Neural cell (in vitro differentiated cells): ENCODE measurements around the gene ATXN7L1. TPM values are rescaled to one million over a fixed set of nuclear protein-coding genes. Genes with fewer than 3 reads are reported as not detected.

Experiments used
- H2AFZ ChIP-seq: fragments of 200-600, 300-800 bp; sonication (generic), shearing (Covaris generic); 2 replicates; pipeline ENCODE4 v1.6.0; 2014; ENCODE audit warnings: low read depth, mild to moderate bottlenecking, antibody characterized with exemption, low read length, moderate library complexity
- H3F3A ChIP-seq: fragments of 200-600 bp; shearing (Covaris generic); 2 replicates; pipeline ENCODE4 v1.6.1; 2016; ENCODE audit warnings: mild to moderate bottlenecking, moderate library complexity, mixed read lengths, antibody characterized with exemption, low read length; ENCODE audit not compliant: insufficient read depth, poor library complexity, severe bottlenecking
- H3K27ac ChIP-seq: fragments of 200-600, 300-800 bp; sonication (generic), shearing (Covaris generic); 2 replicates; pipeline ENCODE4 v1.5.1; 2014; ENCODE audit warnings: mild to moderate bottlenecking, low read length, moderate library complexity
- H3K27me3 ChIP-seq: fragments of 300-800, 200-600 bp; sonication (generic), shearing (Covaris generic); 2 replicates; pipeline ENCODE4 v1.6.0; 2014; ENCODE audit warnings: mild to moderate bottlenecking, low read depth, low read length, moderate library complexity; ENCODE audit not compliant: insufficient read depth
- H3K36me3 ChIP-seq: fragments of 300-800, 200-600 bp; sonication (generic), shearing (Covaris generic); 2 replicates; pipeline ENCODE4 v1.5.1; 2014; ENCODE audit warnings: mild to moderate bottlenecking, antibody characterized with exemption, low read length, moderate library complexity; ENCODE audit not compliant: insufficient read depth
- H3K4me2 ChIP-seq: fragments of 300-800, 200-600 bp; sonication (generic), shearing (Covaris generic); 2 replicates; pipeline ENCODE4 v1.6.0; 2014; ENCODE audit warnings: mild to moderate bottlenecking, low read length
- H3K4me3 ChIP-seq: fragments of 300-800, 200-600 bp; sonication (generic), shearing (Covaris generic); 2 replicates; pipeline ENCODE4 v1.5.1; 2014; ENCODE audit warnings: mild to moderate bottlenecking, low read length, moderate library complexity
- H3K79me2 ChIP-seq: fragments of 200-600 bp; shearing (Covaris generic); replicated peaks from 2 replicates; pipeline ENCODE4 v1.6.0; 2014; ENCODE audit warnings: mild to moderate bottlenecking, low read length, moderate library complexity; ENCODE audit not compliant: insufficient read depth
- H3K9ac ChIP-seq: fragments of 300-800, 200-600 bp; sonication (generic), shearing (Covaris generic); 2 replicates; pipeline ENCODE4 v1.6.1; 2016; ENCODE audit warnings: mild to moderate bottlenecking, low read length, mixed read lengths
- H3K9me2 ChIP-seq: fragments of 200-600 bp; shearing (Covaris generic); 2 replicates; pipeline ENCODE4 v1.6.1; 2016; ENCODE audit warnings: mild to moderate bottlenecking, low read length, mixed read lengths; ENCODE audit not compliant: insufficient read depth
- H3K9me3 ChIP-seq: fragments of 200-600, 300-800 bp; sonication (generic), shearing (Covaris generic); 2 replicates; pipeline ENCODE4 v1.6.1; 2016; ENCODE audit warnings: mild to moderate bottlenecking, mixed run types, low read length, moderate library complexity, mixed read lengths
- H4K20me1 ChIP-seq: fragments of 200-600 bp; shearing (Covaris generic); 2 replicates; pipeline ENCODE4 v1.6.1; 2016; ENCODE audit warnings: mild to moderate bottlenecking, mixed run types; ENCODE audit not compliant: insufficient read depth
- EP300 ChIP-seq: fragments of 450-650 bp; conservative IDR thresholded peaks from 2 replicates; pipeline ENCODE4 v1.6.1; 2014; ENCODE audit warnings: antibody characterized with exemption, mild to moderate bottlenecking, moderate library complexity; ENCODE audit not compliant: poor library complexity, severe bottlenecking
- EZH2 ChIP-seq: fragments of 200-600, 300-800 bp; shearing (Covaris generic), sonication (generic); IDR thresholded peaks from 2 replicates; pipeline ENCODE4 v1.6.1; 2014; ENCODE audit warnings: antibody characterized with exemption, low read length, borderline replicate concordance, mild to moderate bottlenecking; ENCODE audit not compliant: insufficient read depth, poor library complexity, severe bottlenecking
- MXI1 ChIP-seq: fragments of 450-650 bp; conservative IDR thresholded peaks from 2 replicates; pipeline ENCODE4 v1.6.1; 2014; ENCODE audit warnings: antibody characterized with exemption, mild to moderate bottlenecking; ENCODE audit not compliant: poor library complexity, severe bottlenecking
- POLR2AphosphoS5 ChIP-seq: IDR thresholded peaks from 2 replicates; pipeline ENCODE4 v1.6.1; 2012
- RAD21 ChIP-seq: fragments of 450-650 bp; conservative IDR thresholded peaks from 2 replicates; pipeline ENCODE4 v1.6.1; 2014; ENCODE audit warnings: antibody characterized with exemption, mild to moderate bottlenecking, moderate library complexity
- SMC3 ChIP-seq: fragments of 450-650 bp; conservative IDR thresholded peaks from 2 replicates; pipeline ENCODE4 v1.6.1; 2014; ENCODE audit warnings: antibody characterized with exemption, mild to moderate bottlenecking, moderate library complexity; ENCODE audit not compliant: poor library complexity
- TAF1 ChIP-seq: IDR thresholded peaks from 2 replicates; pipeline ENCODE4 v1.6.1; 2012; ENCODE audit warnings: low read depth
- polyA plus RNA-seq: library from polyadenylated mRNA; depleted of rRNA; stranded (reverse); fragments of >200 nt; gene quantifications from 2 replicates; pipeline ENCODE4 v1.2.3, GENCODE V29; 2014
- TF ChIP-seq, protein P1 (sequence below): fragments of 450-650 bp; IDR thresholded peaks from 2 replicates; pipeline ENCODE4 v1.5.1; 2014; ENCODE audit warnings: antibody characterized with exemption, mild to moderate bottlenecking, moderate library complexity; ENCODE audit not compliant: poor library complexity, severe bottlenecking
- TF ChIP-seq, protein P2 (sequence below): IDR thresholded peaks from 2 replicates; pipeline ENCODE4 v1.6.1; 2012; ENCODE audit warnings: borderline replicate concordance

The ATXN7L1 gene
- polyA plus RNA-seq, 1 donor from 2014 or later: 4.3 TPM

DNA sequence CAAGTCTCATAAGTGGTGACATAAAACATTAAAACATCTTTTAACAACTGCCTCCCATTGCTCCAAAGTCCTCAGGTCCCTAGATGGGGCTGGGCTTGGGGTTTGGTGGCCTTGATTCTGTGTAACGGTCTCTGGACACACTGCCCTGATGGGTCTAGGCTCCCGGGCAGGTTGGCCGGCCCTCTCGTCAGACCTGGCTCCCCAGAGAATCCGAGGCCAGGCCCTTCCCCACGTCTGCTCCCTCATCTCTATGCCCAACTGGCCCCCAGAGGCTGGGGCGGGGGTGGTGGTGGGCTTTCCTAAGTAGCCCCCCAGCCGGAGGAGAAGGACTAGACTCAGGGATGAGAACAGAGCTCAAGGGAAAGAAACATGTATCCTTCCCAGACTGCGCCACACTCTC lies 263.6 kb downstream of the ATXN7L1 start:
- H3K4me3 ChIP-seq: no peak overlapping the region
- H2AFZ ChIP-seq: no peak overlapping the region
- H3K27me3 ChIP-seq: no peaks in the 10 kb centered on the region
- H3K9me3 ChIP-seq: no peaks in the 10 kb centered on the region
- no peak overlapping the region for H3K9ac ChIP-seq
- no peak overlapping the region for H3K27ac ChIP-seq
- no peaks in the 10 kb centered on the region for H3K79me2 ChIP-seq
- H3F3A ChIP-seq: no peaks in the 10 kb centered on the region
- TF ChIP-seq EZH2: no peak
- no peak for TF ChIP-seq TAF1
- H3K9me2 ChIP-seq: no peaks in the 10 kb centered on the region
- H4K20me1 ChIP-seq: no peaks in the 10 kb centered on the region
- H3K36me3 ChIP-seq: no peaks in the 10 kb centered on the region
- H3K4me2 ChIP-seq: no peak overlapping the region

DNA sequence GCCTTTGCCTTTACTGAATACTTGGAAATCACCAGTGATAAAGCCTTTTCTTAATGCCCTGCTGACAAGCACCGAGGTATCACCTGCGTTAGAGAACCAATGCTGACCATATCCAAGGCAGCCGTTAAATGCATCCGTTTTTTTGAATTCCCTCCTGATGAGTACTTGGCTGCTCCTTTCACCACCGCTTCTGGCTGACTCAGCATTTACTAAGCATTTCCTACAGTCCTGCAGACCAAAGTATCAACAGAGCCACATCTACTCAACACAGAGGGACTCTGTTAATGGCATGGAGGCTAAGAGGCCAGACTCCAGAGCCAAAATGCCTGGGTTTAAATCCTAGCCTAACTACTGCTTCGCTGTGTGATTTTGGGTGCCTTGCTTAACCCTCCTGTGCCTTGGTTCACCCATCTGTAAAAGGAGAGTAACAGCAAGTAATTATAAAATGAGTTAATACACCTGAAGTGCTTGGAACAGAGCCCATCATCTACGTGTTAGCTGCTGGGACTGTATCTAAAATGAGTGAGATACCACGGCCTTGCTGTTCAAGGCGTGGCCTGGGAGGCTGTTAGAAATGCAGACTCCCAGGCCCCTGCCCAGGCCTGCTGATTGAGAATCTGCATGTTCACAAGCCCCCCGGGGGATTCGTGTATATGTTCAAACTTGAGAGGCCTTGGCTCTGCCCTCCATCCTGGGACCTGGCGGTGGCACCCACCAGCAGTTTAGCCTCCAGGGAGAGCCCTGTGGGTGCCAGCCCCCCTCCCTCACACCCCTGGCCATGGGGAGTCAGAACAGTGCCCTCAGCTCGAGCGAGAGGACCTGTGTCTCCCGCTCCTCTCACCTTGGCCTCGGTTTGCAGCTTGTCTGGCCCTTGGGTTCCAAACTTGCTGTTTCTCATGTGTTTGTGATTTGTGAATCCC lies 264.3 kb downstream of the ATXN7L1 start:
- no peak overlapping the region for H3K27ac ChIP-seq

More for the DNA sequence above, 264.3 kb downstream of the ATXN7L1 start:
- H3K27me3 ChIP-seq: no peaks in the 10 kb centered on the region
- no peaks in the 10 kb centered on the region for H3K9me3 ChIP-seq
- H2AFZ ChIP-seq: no peak overlapping the region
- H3K79me2 ChIP-seq: no peaks in the 10 kb centered on the region
- no peaks in the 10 kb centered on the region for H3K9me2 ChIP-seq
- no peak overlapping the region for H3K4me2 ChIP-seq
- no peaks in the 10 kb centered on the region for H3F3A ChIP-seq
- no peak overlapping the region for H3K9ac ChIP-seq
- no peaks in the 10 kb centered on the region for H4K20me1 ChIP-seq
- no peak overlapping the region for H3K4me3 ChIP-seq
- peaks cover 4% of the 10 kb centered on the region for H3K36me3 ChIP-seq
- TF ChIP-seq, protein P1, sequence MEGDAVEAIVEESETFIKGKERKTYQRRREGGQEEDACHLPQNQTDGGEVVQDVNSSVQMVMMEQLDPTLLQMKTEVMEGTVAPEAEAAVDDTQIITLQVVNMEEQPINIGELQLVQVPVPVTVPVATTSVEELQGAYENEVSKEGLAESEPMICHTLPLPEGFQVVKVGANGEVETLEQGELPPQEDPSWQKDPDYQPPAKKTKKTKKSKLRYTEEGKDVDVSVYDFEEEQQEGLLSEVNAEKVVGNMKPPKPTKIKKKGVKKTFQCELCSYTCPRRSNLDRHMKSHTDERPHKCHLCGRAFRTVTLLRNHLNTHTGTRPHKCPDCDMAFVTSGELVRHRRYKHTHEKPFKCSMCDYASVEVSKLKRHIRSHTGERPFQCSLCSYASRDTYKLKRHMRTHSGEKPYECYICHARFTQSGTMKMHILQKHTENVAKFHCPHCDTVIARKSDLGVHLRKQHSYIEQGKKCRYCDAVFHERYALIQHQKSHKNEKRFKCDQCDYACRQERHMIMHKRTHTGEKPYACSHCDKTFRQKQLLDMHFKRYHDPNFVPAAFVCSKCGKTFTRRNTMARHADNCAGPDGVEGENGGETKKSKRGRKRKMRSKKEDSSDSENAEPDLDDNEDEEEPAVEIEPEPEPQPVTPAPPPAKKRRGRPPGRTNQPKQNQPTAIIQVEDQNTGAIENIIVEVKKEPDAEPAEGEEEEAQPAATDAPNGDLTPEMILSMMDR: no peak
- TF ChIP-seq, protein P2, sequence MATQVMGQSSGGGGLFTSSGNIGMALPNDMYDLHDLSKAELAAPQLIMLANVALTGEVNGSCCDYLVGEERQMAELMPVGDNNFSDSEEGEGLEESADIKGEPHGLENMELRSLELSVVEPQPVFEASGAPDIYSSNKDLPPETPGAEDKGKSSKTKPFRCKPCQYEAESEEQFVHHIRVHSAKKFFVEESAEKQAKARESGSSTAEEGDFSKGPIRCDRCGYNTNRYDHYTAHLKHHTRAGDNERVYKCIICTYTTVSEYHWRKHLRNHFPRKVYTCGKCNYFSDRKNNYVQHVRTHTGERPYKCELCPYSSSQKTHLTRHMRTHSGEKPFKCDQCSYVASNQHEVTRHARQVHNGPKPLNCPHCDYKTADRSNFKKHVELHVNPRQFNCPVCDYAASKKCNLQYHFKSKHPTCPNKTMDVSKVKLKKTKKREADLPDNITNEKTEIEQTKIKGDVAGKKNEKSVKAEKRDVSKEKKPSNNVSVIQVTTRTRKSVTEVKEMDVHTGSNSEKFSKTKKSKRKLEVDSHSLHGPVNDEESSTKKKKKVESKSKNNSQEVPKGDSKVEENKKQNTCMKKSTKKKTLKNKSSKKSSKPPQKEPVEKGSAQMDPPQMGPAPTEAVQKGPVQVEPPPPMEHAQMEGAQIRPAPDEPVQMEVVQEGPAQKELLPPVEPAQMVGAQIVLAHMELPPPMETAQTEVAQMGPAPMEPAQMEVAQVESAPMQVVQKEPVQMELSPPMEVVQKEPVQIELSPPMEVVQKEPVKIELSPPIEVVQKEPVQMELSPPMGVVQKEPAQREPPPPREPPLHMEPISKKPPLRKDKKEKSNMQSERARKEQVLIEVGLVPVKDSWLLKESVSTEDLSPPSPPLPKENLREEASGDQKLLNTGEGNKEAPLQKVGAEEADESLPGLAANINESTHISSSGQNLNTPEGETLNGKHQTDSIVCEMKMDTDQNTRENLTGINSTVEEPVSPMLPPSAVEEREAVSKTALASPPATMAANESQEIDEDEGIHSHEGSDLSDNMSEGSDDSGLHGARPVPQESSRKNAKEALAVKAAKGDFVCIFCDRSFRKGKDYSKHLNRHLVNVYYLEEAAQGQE: no peak
- TF ChIP-seq RAD21 (no peak), MXI1 (no peak), TAF1 (no peak), POLR2AphosphoS5 (no peak), EZH2 (no peak), SMC3 (no peak), EP300 (no peak)
